IMR-90 (cell line): Measurements from ENCODE around the gene PRSS38. TPM values are rescaled to one million over a fixed set of nuclear protein-coding genes. Genes with fewer than 3 reads are reported as not detected.
"Not testable (repeated sequence)": the region's sequence is repeated elsewhere in the genome, so short reads cannot be mapped to it uniquely, and the experiment has no call there.

ENCODE experiments used
- ATAC-seq: fragments of 200-7000 bp; cut with Tn5 transposase; 2 replicates; pipeline ENCODE4 v1.9.1; 2020; ENCODE audit warnings: low read depth, mild to moderate bottlenecking, moderate library complexity
- BruUV-seq: library from RNA; stranded (reverse); fragments of 400-500 nt; replicated peaks from 2 replicates; lab custom pipeline; 2021; lab: Mats Ljungman, UMichigan
- CTCF ChIA-PET: fragments of 300-600 bp; formaldehyde crosslinking; extraction: SDS; loops from one replicate; lab custom pipeline; 2021; ENCODE audit warnings: antibody characterized with exemption; lab: Yijun Ruan, JAX
- POLR2A ChIA-PET: fragments of 300-600 bp; sonication (Branson Sonifier 250); formaldehyde crosslinking; loops from one replicate; lab custom pipeline; 2022; ENCODE audit warnings: antibody characterized with exemption; ENCODE audit not compliant: unreplicated experiment; lab: Charles Lee
- DNase-seq: peaks from one replicate; pipeline ENCODE4 v3.0.0; 2013
- H2AFZ ChIP-seq: replicated peaks from 2 replicates; pipeline ENCODE3; 2013; ENCODE audit warnings: low read length, mild to moderate bottlenecking; ENCODE audit not compliant: poor library complexity
- H2AK5ac ChIP-seq: 2 replicates; pipeline ENCODE4 v1.6.1; 2013; ENCODE audit warnings: low read depth, low read length, inconsistent platforms
- H2AK9ac ChIP-seq: replicated peaks from 2 replicates; pipeline ENCODE3; 2013; ENCODE audit warnings: mild to moderate bottlenecking, low read depth, low read length, moderate library complexity; ENCODE audit not compliant: poor library complexity
- H2BK120ac ChIP-seq: 2 replicates; pipeline ENCODE4 v1.6.1; 2013; ENCODE audit warnings: low read depth, low read length, inconsistent platforms
- H2BK15ac ChIP-seq: 3 replicates; pipeline ENCODE4 v1.6.1; 2013; ENCODE audit warnings: low read depth, low read length, inconsistent platforms
- H2BK20ac ChIP-seq: 2 replicates; pipeline ENCODE4 v1.6.1; 2013; ENCODE audit warnings: low read depth, mild to moderate bottlenecking, inconsistent platforms, low read length, moderate library complexity
- H2BK5ac ChIP-seq: 2 replicates; pipeline ENCODE4 v1.6.1; 2013; ENCODE audit warnings: mild to moderate bottlenecking, low read depth, low read length, inconsistent platforms; ENCODE audit not compliant: poor library complexity, severe bottlenecking
- H3K14ac ChIP-seq: replicated peaks from 2 replicates; pipeline ENCODE4 v1.6.1; 2013; ENCODE audit warnings: low read depth, low read length, inconsistent platforms
- H3K18ac ChIP-seq: 2 replicates; pipeline ENCODE4 v1.6.1; 2013; ENCODE audit warnings: low read depth, low read length, control low read depth
- H3K23ac ChIP-seq: 2 replicates; pipeline ENCODE4 v1.6.1; 2013; ENCODE audit warnings: low read depth, low read length, inconsistent platforms
- H3K27ac ChIP-seq: 2 replicates; pipeline ENCODE4 v1.5.1; 2013; ENCODE audit warnings: mild to moderate bottlenecking, control low read depth, low read length; ENCODE audit not compliant: insufficient read depth
- H3K27me3 ChIP-seq: 2 replicates; pipeline ENCODE4 v1.6.1; 2013; ENCODE audit warnings: low read length; ENCODE audit not compliant: control insufficient read depth, insufficient read depth
- H3K36me3 ChIP-seq: 2 replicates; pipeline ENCODE4 v1.6.1; 2013; ENCODE audit warnings: low read length, mixed read lengths; ENCODE audit not compliant: control insufficient read depth, insufficient read depth
- H3K4ac ChIP-seq: 2 replicates; pipeline ENCODE4 v1.6.1; 2013; ENCODE audit warnings: low read depth, low read length, inconsistent platforms
- H3K4me1 ChIP-seq: 2 replicates; pipeline ENCODE4 v1.6.1; 2013; ENCODE audit warnings: low read length, mixed read lengths; ENCODE audit not compliant: control insufficient read depth, insufficient read depth
- H3K4me2 ChIP-seq: 2 replicates; pipeline ENCODE4 v1.6.1; 2013; ENCODE audit warnings: low read depth, mild to moderate bottlenecking, control low read depth, low read length, moderate library complexity
- H3K4me3 ChIP-seq: 2 replicates; pipeline ENCODE4 v1.5.1; 2013; ENCODE audit warnings: low read depth, mild to moderate bottlenecking, control low read depth, low read length, moderate library complexity; ENCODE audit not compliant: insufficient read depth
- H3K56ac ChIP-seq: 2 replicates; pipeline ENCODE4 v1.6.1; 2013; ENCODE audit warnings: low read length, inconsistent platforms; ENCODE audit not compliant: insufficient read depth; ENCODE audit errors: extremely low read depth
- H3K79me1 ChIP-seq, 2 experiments: 2 replicates each; pipeline ENCODE4 v1.6.1; 2013; ENCODE audit warnings: low read length in 2 of 2, inconsistent platforms in 1 of 2, low read depth in 1 of 2
- H3K9ac ChIP-seq: 2 replicates; pipeline ENCODE4 v1.6.1; 2013; ENCODE audit warnings: low read depth, low read length, control low read depth
- H3K9me1 ChIP-seq: 2 replicates; pipeline ENCODE4 v1.6.1; 2013; ENCODE audit warnings: low read length, inconsistent platforms; ENCODE audit not compliant: insufficient read depth
- H3K9me3 ChIP-seq: 2 replicates; pipeline ENCODE4 v1.6.1; 2013; ENCODE audit warnings: low read length; ENCODE audit not compliant: control insufficient read depth, insufficient read depth
- H4K20me1 ChIP-seq: 2 replicates; pipeline ENCODE4 v1.6.1; 2013; ENCODE audit warnings: low read length, inconsistent platforms; ENCODE audit not compliant: insufficient read depth
- H4K5ac ChIP-seq: 2 replicates; pipeline ENCODE4 v1.6.1; 2013; ENCODE audit warnings: mild to moderate bottlenecking, low read depth, low read length, control low read depth
- H4K8ac ChIP-seq, 2 experiments: 2 replicates each; pipeline ENCODE4 v1.6.1; 2013; ENCODE audit warnings: low read depth in 2 of 2, low read length in 2 of 2, control low read depth in 1 of 2, inconsistent platforms in 1 of 2
- H4K91ac ChIP-seq: 2 replicates; pipeline ENCODE4 v1.6.1; 2013; ENCODE audit warnings: low read depth, low read length, inconsistent platforms; ENCODE audit not compliant: insufficient read depth
- CEBPB ChIP-seq: IDR thresholded peaks from 2 replicates; pipeline ENCODE4 v1.6.1; 2012; ENCODE audit warnings: low read depth, low read length, improper control_type of control experiment
- MAFK ChIP-seq: IDR thresholded peaks from 2 replicates; pipeline ENCODE4 v1.6.1; 2012; ENCODE audit warnings: low read depth, low read length, improper control_type of control experiment
- SMC3 ChIP-seq: fragments of 150-350 bp; IDR thresholded peaks from 2 replicates; pipeline ENCODE4 v1.6.1; 2016; ENCODE audit warnings: low read depth, mild to moderate bottlenecking, antibody characterized with exemption, low read length, moderate library complexity
- WGBS, 2 experiments: methylation state at CpG; one replicate each; pipeline versions ENCODE4 v1.1.5 to v1.1.7; 2013; ENCODE audit warnings: missing lambda C conversion rate in 2 of 2; ENCODE audit not compliant: insufficient read length in 1 of 2; ENCODE audit errors: extremely low coverage in 2 of 2; 5-methylcytosine and 5-hydroxymethylcytosine counted together
- dilution Hi-C: fragments of 300-500 bp; cut with HindIII; formaldehyde crosslinking; loops from one replicate; pipeline ENCODE4 v1.14.3; 2018; ENCODE audit warnings: low sequenced_read_pairs; ENCODE audit not compliant: unreplicated experiment
- in situ Hi-C: fragments of 300-500 bp; cut with MboI; formaldehyde crosslinking; loops from 3 replicates; pipeline ENCODE4 v1.14.3; 2019; ENCODE audit warnings: low sequenced_read_pairs, inconsistent platforms, mixed read lengths
- intact Hi-C: fragments of 100-400 bp; cut with micrococcal nuclease; formaldehyde crosslinking; loops from 2 replicates; pipeline ENCODE4 v1.10.0; 2022
- polyA plus RNA-seq, 3 experiments: library from polyadenylated mRNA; depleted of rRNA; stranded (reverse); fragments of >200 nt; gene quantifications; 2 replicates each; pipeline ENCODE4 v1.2.3, GENCODE V29; 2012; ENCODE audit warnings: low replicate concordance in 1 of 3
- total RNA-seq: library from RNA; depleted of rRNA; stranded (reverse); fragments of >200 nt; gene quantifications from 2 replicates; pipeline ENCODE4 v1.2.3, GENCODE V29; 2012
- TF ChIP-seq, protein P1 (sequence below): fragments of 150-350 bp; IDR thresholded peaks from 2 replicates; pipeline ENCODE4 v1.6.1; 2016; ENCODE audit warnings: low read depth, mild to moderate bottlenecking, low read length, moderate library complexity, borderline replicate concordance
- TF ChIP-seq, protein P2 (sequence below): conservative IDR thresholded peaks from 2 replicates; pipeline ENCODE4 v1.5.1; 2012; ENCODE audit warnings: mild to moderate bottlenecking, low read depth, low read length, improper control_type of control experiment

PRSS38 gene
- total and polyA plus RNA-seq, 2 of the 4 experiments (the other 2 are of a cell fraction), result not detected

DNA sequence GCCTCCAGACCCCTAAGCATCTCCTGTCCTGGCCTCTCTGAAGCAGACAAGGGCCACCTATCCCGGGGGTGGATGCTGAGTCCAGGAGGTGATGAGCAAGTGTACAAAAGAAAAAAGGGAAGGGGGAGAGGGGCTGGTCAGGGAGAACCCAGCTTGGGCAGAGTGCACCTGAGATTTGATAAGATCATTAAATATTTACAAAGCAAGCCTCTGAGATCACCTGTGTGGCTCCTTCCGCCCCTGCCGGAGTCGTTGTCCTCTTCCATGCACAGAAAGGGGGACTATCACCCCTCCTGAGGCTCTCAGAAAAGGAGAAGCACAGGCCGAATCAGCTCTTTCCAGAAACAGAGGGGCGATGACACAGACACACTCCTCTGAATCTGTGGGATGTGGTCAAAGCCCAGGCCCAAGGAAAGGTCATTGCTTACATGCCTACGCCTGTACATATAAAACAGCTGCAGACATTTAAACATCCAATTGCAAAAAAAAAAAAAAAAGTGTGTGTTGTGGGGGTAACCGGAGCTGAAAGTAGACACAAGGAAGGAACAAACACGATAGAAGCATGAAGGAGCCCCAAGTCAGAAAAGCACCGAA lies 30.9 kb downstream of the PRSS38 start:
- H4K8ac ChIP-seq, result no peak overlapping the region
- H4K91ac ChIP-seq, result no peak overlapping the region
- no peak overlapping the region for H3K4me2 ChIP-seq
- no peak overlapping the region for H2BK5ac ChIP-seq
- no peak overlapping the region for H2AK9ac ChIP-seq
- no peak overlapping the region for H3K4ac ChIP-seq
- no TSS peak for BruUV-seq
- no peaks in the 10 kb centered on the region for H3K36me3 ChIP-seq
- dilution Hi-C loops (no loop called here), intact Hi-C loops (no loop called here), in situ Hi-C loops (no loop called here)
- H3K18ac ChIP-seq, result no peak overlapping the region
- H2AK5ac ChIP-seq, result no peak overlapping the region
- WGBS, 2 experiments, result no CpG with 5 or more reads among the region's 10 CpGs
- ChIA-PET POLR2A (no interaction called here), CTCF (interaction anchor here (0.6 kb wide), 1 partner anchor 82 kb away, joined by 3 read pairs; no protein-coding TSS in a partner anchor)
- ATAC-seq, result no peak
- no peak overlapping the region for H2BK20ac ChIP-seq
- H4K5ac ChIP-seq, result no peak overlapping the region
- no peaks in the 10 kb centered on the region for H3K79me1 ChIP-seq
- no peak overlapping the region for H2AFZ ChIP-seq
- H3K14ac ChIP-seq, result no peak overlapping the region
- H3K56ac ChIP-seq, result no peak overlapping the region
- 0 out of 2 replicates have a peak, but pooled peaks cover 3% of the 10 kb centered on the region for H3K9me3 ChIP-seq
- H3K23ac ChIP-seq, result no peak overlapping the region
- TF ChIP-seq, protein P1, sequence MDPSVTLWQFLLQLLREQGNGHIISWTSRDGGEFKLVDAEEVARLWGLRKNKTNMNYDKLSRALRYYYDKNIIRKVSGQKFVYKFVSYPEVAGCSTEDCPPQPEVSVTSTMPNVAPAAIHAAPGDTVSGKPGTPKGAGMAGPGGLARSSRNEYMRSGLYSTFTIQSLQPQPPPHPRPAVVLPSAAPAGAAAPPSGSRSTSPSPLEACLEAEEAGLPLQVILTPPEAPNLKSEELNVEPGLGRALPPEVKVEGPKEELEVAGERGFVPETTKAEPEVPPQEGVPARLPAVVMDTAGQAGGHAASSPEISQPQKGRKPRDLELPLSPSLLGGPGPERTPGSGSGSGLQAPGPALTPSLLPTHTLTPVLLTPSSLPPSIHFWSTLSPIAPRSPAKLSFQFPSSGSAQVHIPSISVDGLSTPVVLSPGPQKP, result no peak
- TF ChIP-seq MAFK, result no peak
- TF ChIP-seq CEBPB, result no peak
- no peak for TF ChIP-seq SMC3
- TF ChIP-seq, protein P2, sequence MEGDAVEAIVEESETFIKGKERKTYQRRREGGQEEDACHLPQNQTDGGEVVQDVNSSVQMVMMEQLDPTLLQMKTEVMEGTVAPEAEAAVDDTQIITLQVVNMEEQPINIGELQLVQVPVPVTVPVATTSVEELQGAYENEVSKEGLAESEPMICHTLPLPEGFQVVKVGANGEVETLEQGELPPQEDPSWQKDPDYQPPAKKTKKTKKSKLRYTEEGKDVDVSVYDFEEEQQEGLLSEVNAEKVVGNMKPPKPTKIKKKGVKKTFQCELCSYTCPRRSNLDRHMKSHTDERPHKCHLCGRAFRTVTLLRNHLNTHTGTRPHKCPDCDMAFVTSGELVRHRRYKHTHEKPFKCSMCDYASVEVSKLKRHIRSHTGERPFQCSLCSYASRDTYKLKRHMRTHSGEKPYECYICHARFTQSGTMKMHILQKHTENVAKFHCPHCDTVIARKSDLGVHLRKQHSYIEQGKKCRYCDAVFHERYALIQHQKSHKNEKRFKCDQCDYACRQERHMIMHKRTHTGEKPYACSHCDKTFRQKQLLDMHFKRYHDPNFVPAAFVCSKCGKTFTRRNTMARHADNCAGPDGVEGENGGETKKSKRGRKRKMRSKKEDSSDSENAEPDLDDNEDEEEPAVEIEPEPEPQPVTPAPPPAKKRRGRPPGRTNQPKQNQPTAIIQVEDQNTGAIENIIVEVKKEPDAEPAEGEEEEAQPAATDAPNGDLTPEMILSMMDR, result no peak
- no peak overlapping the region for H3K27ac ChIP-seq
- H3K4me1 ChIP-seq, result no peaks in the 10 kb centered on the region
- no peak overlapping the region for H3K9ac ChIP-seq
- H3K4me3 ChIP-seq, result no peak overlapping the region
- no peaks in the 10 kb centered on the region for H3K27me3 ChIP-seq
- H2BK15ac ChIP-seq, result no peak overlapping the region
- DNase-seq, result no peak
- H2BK120ac ChIP-seq, result no peak overlapping the region
- H4K20me1 ChIP-seq, result no peaks in the 10 kb centered on the region
- no peaks in the 10 kb centered on the region for H3K9me1 ChIP-seq

DNA sequence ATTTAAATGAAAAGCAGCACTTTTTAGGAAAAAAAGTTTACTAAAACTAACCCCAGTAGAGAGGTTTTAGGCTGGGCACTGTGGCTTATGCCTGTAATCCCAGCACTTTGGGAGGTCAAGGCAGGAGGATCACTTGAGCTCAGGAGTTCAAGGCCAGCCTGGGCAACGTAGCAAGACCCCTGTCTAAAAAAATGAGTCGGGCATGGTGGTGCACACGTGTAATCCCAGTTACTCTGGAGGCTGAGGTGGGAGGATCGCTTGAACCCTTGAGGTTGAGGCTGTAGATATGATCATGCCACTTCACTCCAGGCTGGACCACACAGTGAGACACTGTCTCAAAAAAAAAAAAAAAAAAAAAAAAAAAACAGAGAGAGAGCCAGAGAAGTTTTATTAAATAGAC lies 31.6 kb downstream of the PRSS38 start:
- CTCF ChIA-PET, result interaction anchor here (0.6 kb wide), 1 partner anchor 83 kb away, joined by 3 read pairs; no protein-coding TSS in a partner anchor
- H3K4me1 ChIP-seq, H4K20me1 ChIP-seq, H3K18ac ChIP-seq, DNase-seq, BruUV-seq, H3K14ac ChIP-seq, H3K27ac ChIP-seq, H4K5ac ChIP-seq, H2BK20ac ChIP-seq, H3K9me1 ChIP-seq, H2AK5ac ChIP-seq, H3K4me3 ChIP-seq, H3K27me3 ChIP-seq, dilution Hi-C loops, intact Hi-C loops, H4K8ac ChIP-seq, H2AFZ ChIP-seq, H3K23ac ChIP-seq, H3K36me3 ChIP-seq, H2AK9ac ChIP-seq, H2BK120ac ChIP-seq, H3K79me1 ChIP-seq, H3K4ac ChIP-seq, H3K56ac ChIP-seq, H3K9ac ChIP-seq, H2BK5ac ChIP-seq, POLR2A ChIA-PET, in situ Hi-C loops, H4K91ac ChIP-seq, H3K9me3 ChIP-seq, H2BK15ac ChIP-seq, ATAC-seq, H3K4me2 ChIP-seq: not testable (repeated sequence)
- WGBS, 2 experiments, result no CpG with 5 or more reads among the region's 4 CpGs
